Epidermal melanocyte (primary cell): ENCODE measurements around the gene CHERP.

ENCODE experiments used
- DNase-seq: peaks from one replicate; pipeline ENCODE4 v3.0.0; 2011; ENCODE audit warnings: low spot score; ENCODE audit not compliant: insufficient read length

Gene CHERP

DNA sequence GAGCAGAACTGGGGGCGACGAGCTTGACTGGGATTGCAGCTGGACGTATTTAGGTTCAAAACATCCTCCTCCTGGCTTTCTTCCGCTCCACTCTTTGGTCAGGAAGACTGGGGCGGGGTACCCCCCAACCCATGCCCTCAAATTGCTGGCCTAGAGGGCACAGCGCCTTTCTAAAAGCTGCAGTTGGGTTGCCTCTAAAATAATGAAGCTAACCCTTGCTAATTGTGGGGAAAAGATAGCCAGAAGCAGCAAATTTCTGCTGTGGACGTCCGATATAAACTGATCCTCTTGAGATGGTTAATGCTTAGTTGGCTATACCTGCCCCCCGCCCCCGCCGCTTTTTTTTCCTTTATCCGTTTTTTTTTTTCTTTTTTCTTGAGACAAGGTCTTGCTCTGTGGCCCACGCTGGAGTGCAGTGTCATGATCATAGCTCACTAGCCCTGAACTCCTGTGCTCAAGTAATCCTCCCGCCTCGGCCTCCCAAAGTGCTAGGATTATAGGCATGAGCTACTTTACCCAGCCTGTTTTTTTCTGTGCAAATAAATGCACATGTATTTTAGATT lies 754 bp upstream of the CHERP start:
- no peak for DNase-seq

- no peak for DNase-seq
Measured at GRCh38 chr19:16541526-16542044, 652 bp downstream of the CHERP start.

GRCh38 chr19:16540948-16541347 lies 1.3 kb downstream of the CHERP start:
- no peak for DNase-seq

DNA sequence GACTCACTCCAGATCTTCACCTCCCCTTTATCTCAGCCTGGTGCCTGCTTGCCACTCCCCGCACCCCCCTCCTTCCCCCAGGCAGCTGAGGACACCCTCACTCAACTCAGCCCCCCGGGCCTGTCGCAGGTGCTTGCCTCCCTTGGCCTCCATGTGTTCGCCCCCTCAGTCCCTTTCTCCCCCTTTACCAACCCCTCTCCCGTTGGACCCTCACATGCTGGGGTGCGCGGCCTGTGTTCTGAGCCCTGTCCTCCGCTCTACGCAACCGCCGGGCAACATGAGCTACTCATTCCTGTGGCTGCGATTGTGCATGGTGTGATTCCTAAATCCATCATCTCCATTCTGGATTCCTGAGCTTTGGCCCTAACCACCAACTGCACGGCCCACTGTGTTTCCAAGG lies 5.1 kb downstream of the CHERP start:
- no peak for DNase-seq

GRCh38 chr19:16536130-16536529 lies 6.1 kb downstream of the CHERP start:
- DNase-seq = no peak

DNA sequence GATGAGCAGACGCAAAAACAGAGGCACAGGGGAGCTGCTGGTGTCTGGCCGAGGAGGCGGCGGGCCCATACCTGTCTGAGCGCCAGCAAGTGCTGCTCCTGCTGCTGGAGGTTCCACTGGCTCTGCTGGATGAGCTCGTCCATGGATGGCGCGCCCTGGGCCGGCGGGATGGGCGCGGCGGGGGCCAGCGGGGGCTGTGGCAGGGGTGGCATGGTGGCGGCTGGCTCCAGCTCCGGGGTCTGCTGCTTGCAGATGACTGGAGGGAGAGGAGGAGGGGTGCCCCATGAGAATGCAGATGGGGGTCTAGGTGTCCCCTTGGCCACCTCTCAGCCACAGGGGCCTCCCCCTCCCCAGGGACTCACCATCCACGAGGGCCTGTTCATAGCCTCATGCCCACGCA lies 6.9 kb downstream of the CHERP start:
- DNase-seq = no peak

DNA sequence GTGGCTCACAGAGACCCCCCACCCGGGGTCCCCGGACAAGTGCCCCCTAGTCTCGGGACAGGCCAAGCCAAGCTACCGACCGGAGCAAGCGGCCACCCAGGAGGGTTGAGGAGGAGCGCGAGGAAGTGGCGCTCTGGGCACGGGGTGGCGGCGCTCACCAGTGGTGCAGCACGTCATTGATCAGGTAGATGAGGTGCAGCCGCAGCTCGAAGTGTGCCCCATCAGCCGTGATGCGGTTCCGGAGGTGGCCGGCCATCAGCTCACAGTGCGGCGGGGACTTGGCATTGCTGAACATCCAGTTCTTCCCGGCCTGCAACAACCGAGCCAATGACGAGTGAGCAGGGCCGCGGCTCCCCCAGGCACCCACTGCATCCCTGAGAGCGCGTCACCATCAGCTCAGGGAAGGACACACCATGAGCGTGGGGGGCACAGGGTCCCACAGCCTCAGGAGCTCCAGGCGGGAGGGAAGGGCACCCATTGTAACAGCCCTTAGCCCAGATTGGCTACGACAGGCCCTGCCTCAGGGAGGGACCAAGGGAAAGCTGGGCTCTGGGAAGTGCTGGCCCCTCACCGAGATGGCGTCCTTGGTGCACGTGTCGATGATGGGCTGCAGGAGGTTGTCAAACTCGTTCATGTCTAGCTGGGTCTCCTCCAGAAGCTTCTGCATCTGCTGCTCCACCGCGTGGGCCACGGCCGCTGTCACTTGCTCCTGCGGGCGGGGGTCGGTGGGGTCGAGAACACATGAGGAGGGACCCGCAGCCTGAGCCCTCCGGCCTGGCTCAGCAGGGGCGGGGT lies 9.6 kb downstream of the CHERP start:
- DNase-seq = no peak

GRCh38 chr19:16531380-16531669 lies 10.9 kb downstream of the CHERP start:
- DNase-seq = no peak

- no peak for DNase-seq
Measured at GRCh38 chr19:16530540-16531379, 11.5 kb downstream of the CHERP start.

DNA sequence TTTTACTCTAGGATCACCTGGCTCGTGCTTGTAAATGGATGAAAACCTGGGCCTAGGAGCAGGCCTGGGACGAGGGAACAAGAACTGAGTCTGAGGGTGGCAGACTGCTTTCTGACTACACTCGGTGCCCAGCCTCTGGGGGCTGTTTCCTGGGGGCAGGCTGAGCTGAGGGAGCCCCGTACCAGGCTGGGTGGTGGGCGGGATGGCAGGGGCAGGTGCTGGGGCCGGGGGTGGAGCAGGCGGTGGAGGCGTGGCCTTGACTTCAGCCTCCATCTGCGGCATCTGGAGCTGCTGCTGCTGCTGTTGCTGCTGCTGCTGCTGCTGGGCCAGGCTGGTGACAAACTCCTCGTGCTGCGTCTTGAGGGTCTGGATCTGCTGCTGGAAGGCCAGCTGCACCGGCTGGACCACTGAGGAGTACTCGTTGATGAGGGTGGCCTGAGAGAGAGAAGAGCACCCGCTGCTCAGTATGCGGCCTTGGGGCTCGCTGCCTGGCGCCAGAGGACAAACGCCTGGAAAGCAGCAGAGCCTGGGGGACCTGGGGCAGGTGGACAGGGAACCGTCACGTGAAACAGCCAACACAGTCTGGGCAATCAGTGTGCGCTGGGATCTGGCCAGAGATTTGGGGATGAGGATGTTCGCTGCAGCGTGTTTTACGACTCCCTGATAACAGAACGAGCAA lies 12.6 kb downstream of the CHERP start:
- DNase-seq = no peak

GRCh38 chr19:16527971-16528521 lies 14.2 kb downstream of the CHERP start:
- DNase-seq = no peak

GRCh38 chr19:16527334-16527935 lies 14.8 kb downstream of the CHERP start:
- no peak for DNase-seq

DNA sequence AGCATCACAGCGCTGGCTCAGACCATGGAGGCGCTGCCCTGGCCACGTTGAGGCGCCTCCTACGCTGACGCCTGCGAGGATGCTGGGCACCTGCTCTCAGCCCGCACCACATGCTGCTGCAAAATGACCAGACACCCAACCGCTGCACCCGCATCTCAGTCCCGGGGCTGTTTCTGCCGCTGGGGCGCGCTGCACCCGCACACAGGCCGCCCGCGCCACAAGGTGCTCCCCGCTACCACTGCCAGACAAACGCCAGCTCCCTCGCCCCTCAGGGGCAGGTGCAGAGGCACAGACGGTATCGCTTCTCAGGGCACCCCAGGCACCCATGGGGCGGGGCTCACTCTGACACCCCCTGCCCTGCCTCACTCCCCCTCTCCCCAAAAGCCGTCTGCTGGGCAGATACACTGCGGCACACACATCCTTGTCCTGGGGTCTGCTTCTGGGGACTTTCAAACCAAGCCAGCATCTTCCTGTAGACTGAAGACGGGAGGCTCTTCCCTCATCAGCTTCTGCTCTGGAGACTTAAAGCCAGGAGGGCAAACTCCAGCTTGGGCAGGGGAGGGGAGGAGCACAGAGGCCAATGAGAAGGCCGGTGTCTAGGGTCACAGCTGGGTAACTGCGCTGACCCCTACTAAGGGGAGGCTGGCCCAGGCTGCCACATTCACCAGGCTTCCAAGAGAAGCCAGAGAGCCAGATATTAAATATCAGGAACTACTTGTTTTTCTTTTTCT lies 16.3 kb downstream of the CHERP start:
- no peak for DNase-seq

DNA sequence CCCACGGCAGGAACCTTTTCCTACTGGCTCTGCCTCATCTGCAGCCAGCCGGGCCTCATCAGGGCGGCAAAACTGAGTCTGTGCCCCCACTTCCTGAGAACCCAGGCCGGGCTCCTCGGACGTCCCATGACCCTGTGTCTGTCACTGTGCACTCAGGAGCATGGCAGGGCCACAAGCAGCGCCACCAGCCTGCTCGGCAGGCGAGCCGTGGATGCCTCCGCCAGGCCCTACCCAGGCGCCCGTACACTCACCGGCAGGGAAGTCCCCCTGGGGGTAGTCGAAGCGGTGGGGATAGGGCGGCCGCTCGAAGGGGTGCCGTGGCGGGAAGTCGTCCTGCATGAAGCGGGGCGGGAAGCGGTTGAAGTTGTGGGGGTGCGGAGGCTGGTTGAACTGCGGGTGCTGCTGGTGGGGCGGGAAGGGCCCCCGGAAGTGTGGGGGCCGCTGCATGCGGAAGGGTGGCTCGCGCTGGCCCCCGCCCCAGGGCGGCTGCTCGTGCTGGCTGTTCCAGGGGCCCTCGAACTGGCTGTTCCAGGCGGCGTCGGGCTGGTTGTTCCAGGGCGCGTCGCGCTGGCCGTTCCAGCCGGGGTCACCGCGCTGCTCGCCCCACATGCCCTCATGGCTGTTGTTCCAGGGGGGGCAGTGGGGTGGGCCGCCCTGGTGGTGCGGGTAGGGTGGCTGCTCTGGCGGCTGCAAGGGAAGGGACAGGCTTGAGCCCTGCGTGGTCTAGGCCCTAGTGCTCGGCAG lies 17.1 kb downstream of the CHERP start:
- no peak for DNase-seq

DNA sequence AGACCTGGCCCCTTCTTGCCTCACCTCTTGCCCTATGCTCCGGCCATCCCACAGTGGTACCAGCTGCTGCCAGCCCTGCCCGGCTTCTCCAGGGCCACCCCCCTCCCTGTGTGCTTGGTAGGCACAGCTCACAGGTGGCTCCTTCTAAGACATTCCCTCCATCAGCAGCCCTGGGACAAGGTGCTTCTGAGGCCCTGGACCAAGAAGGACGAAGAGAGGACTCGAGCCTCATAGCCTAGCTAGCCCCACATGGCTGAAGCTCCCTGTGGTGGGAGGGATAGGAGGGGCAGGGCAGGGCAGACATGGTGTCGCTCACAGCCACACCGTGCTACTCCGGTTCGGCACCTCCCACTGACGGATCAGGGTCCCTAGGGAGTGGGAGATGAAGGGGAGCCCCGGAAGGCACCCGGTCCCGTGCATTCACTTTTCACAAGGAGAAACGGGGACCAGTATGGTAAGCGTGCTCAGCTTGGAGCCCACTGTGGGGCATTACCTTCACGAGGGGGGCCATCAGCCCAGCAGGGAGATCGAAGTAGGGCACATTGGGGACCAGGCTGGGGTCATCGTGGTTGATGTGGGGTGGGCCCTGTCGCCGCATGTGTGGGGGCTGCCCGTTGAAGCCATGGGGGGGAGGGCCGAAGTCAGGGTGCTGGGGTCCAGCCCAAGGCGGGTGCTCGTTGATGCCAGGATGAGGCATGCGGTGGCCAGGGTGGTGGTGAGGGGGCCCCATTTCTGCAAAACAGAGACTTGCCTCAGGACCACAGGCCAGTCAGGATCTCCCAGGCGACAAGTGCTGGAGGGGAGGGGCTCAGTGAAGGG lies 19.5 kb downstream of the CHERP start:
- no peak for DNase-seq

DNA sequence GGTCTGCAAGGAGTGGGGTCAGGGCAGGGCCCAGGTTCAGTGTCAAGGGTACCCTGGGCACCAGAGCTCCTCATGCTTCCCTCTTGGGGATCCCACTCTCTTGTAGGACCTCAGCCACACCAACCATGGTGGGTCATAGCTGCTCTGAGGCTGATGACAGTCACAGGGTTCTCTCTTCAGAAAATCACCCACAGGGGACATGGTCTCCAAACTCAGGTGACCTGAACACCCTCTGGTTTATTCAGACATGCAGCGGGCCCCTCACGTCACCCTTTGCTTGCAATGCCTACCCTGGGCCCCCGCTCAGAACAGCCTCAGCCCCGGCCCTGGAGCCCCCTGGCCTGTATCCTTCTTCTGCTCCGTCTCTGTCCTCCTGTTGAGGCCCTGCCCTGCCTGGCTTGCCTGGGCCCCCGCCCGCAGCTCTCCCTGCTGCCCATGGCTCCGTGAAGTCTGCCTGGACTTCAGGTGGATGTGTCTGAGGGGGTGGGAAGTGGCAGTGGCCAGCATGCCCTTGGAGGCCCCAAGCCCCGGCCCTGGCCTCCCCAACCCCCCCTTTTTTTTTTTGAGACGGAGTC lies 20.4 kb downstream of the CHERP start:
- DNase-seq = no peak

DNA sequence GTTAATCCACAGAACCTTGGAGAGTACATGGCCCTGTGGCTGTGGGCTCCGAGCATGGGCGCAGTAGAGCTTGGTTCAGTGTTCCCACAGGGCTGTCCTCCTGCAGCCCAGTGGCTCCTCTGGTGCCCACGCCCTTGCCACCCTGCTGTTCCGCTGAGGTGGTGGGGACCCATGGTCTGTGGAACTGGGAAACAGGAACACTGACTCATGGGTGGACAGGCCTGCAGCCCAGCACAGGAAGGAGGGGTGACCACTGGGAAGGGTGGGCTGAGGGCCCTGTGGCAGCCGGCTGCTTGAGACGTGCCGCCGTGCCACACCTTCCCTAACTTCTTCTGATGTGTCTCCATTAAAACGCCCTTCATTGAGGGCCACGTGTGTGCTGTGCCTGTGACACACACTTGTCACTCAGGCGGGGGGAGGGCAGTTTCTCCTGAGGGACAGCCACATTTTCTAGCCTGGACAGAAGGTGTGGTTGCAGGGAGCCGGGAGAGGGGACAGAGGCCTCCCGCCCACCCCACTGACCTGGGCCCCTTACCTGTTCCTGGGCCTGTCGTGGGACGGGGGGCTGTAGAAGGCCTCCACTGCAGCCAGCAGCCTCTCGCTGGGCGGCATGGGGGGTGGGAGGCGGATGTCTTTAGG lies 21.1 kb downstream of the CHERP start:
- no peak for DNase-seq
